OCI-LY1 (cell line): ENCODE measurements around the gene RGP1.

Experiments
- CTCF ChIP-seq: fragments of 200-600 bp; sonication (generic), shearing (Covaris generic); IDR thresholded peaks from 2 replicates; pipeline ENCODE4 v1.5.1; 2017; ENCODE audit warnings: mild to moderate bottlenecking, antibody characterized with exemption, low read length, moderate library complexity, mixed read lengths
- EZH2 ChIP-seq: fragments of 200-600 bp; sonication (generic), shearing (Covaris generic); IDR thresholded peaks from 2 replicates; pipeline ENCODE4 v1.8.0; 2017; ENCODE audit warnings: borderline replicate concordance, mixed run types, mild to moderate bottlenecking, antibody characterized with exemption, low read length, moderate library complexity, mixed read lengths

DNA sequence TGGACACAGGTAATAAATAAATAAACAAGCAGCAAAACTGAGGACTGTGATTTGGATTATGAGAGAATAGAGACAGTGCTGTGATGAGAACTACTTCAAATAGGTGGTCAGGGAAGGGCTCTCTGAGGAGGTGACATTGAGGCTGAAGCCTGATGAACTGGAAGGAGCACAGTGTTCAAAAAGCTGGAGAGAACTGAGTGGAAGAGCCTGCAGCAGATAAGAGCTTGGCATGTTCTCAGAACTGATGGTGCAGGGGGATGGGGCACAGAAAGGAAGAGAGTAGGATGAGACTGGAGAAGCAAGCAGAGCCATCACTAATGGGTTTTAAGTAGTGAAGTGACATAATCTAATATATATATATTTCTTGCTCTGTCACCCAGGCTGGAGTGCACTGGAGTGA lies 48.1 kb upstream of the RGP1 start:
- TF ChIP-seq EZH2 (no peak), CTCF (no peak)
